Panc1 (cell line): ENCODE results near the gene HDAC3. TPM values are rescaled to one million over a fixed set of nuclear protein-coding genes. Genes with fewer than 3 reads are reported as not detected.

Experiments
- ATAC-seq: fragments of 200-7000 bp; cut with Tn5 transposase; 2 replicates; pipeline ENCODE4 v1.9.1; 2020; ENCODE audit warnings: mild to moderate bottlenecking, moderate library complexity
- Bru-seq: library from RNA; stranded (reverse); fragments of 400-500 nt; gene quantifications from one replicate; lab custom pipeline; 2021; lab: Mats Ljungman, UMichigan
- BruChase-seq, 2 experiments: library from RNA; stranded (reverse); fragments of 400-500 nt; gene quantifications; one replicate each; lab custom pipeline; 2021; lab: Mats Ljungman, UMichigan
- BruUV-seq: library from RNA; stranded (reverse); fragments of 400-500 nt; replicated peaks from 2 replicates; lab custom pipeline; 2021; lab: Mats Ljungman, UMichigan
- CTCF ChIA-PET: fragments of 300-600 bp; sonication (Branson Sonifier 250); formaldehyde crosslinking; loops from one replicate; lab custom pipeline; 2022; ENCODE audit warnings: antibody characterized with exemption; lab: Charles Lee
- POLR2A ChIA-PET: fragments of 300-600 bp; sonication (Branson Sonifier 250); formaldehyde crosslinking; loops from one replicate; lab custom pipeline; 2022; ENCODE audit warnings: antibody characterized with exemption; lab: Charles Lee
- DNase-seq: peaks from one replicate; pipeline ENCODE4 v3.0.0-alpha.2; 2010; ENCODE audit warnings: low read depth, low spot score
- H3K27ac ChIP-seq: 2 replicates; pipeline ENCODE4 v1.5.1; 2011; ENCODE audit warnings: mild to moderate bottlenecking, low read length, inconsistent platforms
- H3K27me3 ChIP-seq: fragments of 200-500 bp; sonication (Bioruptor generic); 2 replicates; pipeline ENCODE4 v1.6.0; 2014; ENCODE audit warnings: low read length, inconsistent platforms; ENCODE audit not compliant: control insufficient read depth, insufficient read depth
- H3K36me3 ChIP-seq: fragments of 200-500 bp; sonication (Bioruptor generic); 2 replicates; pipeline ENCODE4 v1.5.1; 2014; ENCODE audit warnings: inconsistent platforms, mild to moderate bottlenecking, low read length, moderate library complexity; ENCODE audit not compliant: control insufficient read depth, insufficient read depth
- H3K4me1 ChIP-seq: 2 replicates; pipeline ENCODE4 v1.5.1; 2011; ENCODE audit warnings: inconsistent platforms, mild to moderate bottlenecking, low read length, moderate library complexity; ENCODE audit not compliant: control insufficient read depth, insufficient read depth
- H3K4me3 ChIP-seq, 2 experiments: 2 replicates each; pipeline ENCODE4 v1.5.1; 2011 to 2012; ENCODE audit warnings: low read depth in 2 of 2, low read length in 2 of 2, mild to moderate bottlenecking in 2 of 2, inconsistent platforms in 1 of 2, moderate library complexity in 1 of 2
- H3K9me3 ChIP-seq: fragments of 200-500 bp; sonication (Bioruptor generic); 2 replicates; pipeline ENCODE4 v1.5.1; 2014; ENCODE audit warnings: low read depth, mild to moderate bottlenecking, inconsistent platforms, low read length, moderate library complexity; ENCODE audit not compliant: control insufficient read depth, insufficient read depth
- POLR2AphosphoS5 ChIP-seq: IDR thresholded peaks from 2 replicates; pipeline ENCODE4 v1.6.1; 2012; ENCODE audit warnings: mild to moderate bottlenecking, low read depth, low read length, moderate library complexity
- SIN3A ChIP-seq: IDR thresholded peaks from 2 replicates; pipeline ENCODE4 v1.6.1; 2012; ENCODE audit warnings: low read depth, mild to moderate bottlenecking, low read length, moderate library complexity, borderline replicate concordance; ENCODE audit not compliant: insufficient read depth
- TCF7L2 ChIP-seq: IDR thresholded peaks from 2 replicates; pipeline ENCODE4 v1.6.1; 2011; ENCODE audit warnings: mild to moderate bottlenecking, low read depth, low read length, inconsistent platforms
- in situ Hi-C: cut with HindIII; loops from 2 replicates; pipeline ENCODE4 v1.10.0; 2016; ENCODE audit warnings: low sequenced_read_pairs, low pct_unique_long_range_greater_than_20kb
- intact Hi-C: fragments of 100-400 bp; cut with micrococcal nuclease; formaldehyde crosslinking; loops from one replicate; pipeline ENCODE4 v1.10.0; 2022; ENCODE audit not compliant: unreplicated experiment
- long read RNA-seq: library from polyadenylated mRNA; unstranded; transcript quantifications from one replicate; pipeline ENCODE4 v2.0.0, GENCODE V29; 2021; ENCODE audit not compliant: unreplicated experiment
- polyA plus RNA-seq: library from polyadenylated mRNA; unstranded; fragments of >200 nt; gene quantifications from one replicate; pipeline ENCODE4 v1.2.1, GENCODE V29; 2012; ENCODE audit warnings: missing spikeins; ENCODE audit not compliant: insufficient read length
- total RNA-seq: library from RNA; stranded (reverse); gene quantifications from one replicate; pipeline ENCODE4 v1.2.1, GENCODE V29; 2021; ENCODE audit not compliant: unreplicated experiment
- TF ChIP-seq, protein P1 (sequence below): fragments of 450-650 bp; IDR thresholded peaks from 2 replicates; pipeline ENCODE4 v1.5.1; 2017; ENCODE audit warnings: mild to moderate bottlenecking
- TF ChIP-seq, protein P2 (sequence below), 2 experiments: IDR thresholded peaks; 2 replicates each; pipeline ENCODE4 v1.6.1; 2011 to 2012; ENCODE audit warnings: low read depth in 2 of 2, control low read depth in 1 of 2, low read length in 1 of 2, mild to moderate bottlenecking in 1 of 2, moderate library complexity in 1 of 2; ENCODE audit not compliant: insufficient read depth in 1 of 2

HDAC3 gene
- total RNA-seq (75.5 TPM), Bru-seq, nascent RNA (percentile 83 among the genes with signal in this experiment), BruChase-seq, experiment 1, labeled RNA remaining after a 2-hour chase (percentile 94 among the genes with signal in this experiment), BruChase-seq, experiment 2, labeled RNA remaining after a 6-hour chase (percentile 87 among the genes with signal in this experiment)
- 69.6 TPM for polyA plus RNA-seq
- long read RNA-seq, transcript HDAC3-201 (15 exons, 1,959 nt): major isoform, 167 of 222 reads
- long read RNA-seq, transcript HDAC3-213 (2 exons, 830 nt): minor isoform, 8 of 222 reads
- long read RNA-seq, partial matches to known transcripts: 10 of 222 reads
- long read RNA-seq, other reads (novel, unspliced or antisense): 37 of 222 reads

DNA sequence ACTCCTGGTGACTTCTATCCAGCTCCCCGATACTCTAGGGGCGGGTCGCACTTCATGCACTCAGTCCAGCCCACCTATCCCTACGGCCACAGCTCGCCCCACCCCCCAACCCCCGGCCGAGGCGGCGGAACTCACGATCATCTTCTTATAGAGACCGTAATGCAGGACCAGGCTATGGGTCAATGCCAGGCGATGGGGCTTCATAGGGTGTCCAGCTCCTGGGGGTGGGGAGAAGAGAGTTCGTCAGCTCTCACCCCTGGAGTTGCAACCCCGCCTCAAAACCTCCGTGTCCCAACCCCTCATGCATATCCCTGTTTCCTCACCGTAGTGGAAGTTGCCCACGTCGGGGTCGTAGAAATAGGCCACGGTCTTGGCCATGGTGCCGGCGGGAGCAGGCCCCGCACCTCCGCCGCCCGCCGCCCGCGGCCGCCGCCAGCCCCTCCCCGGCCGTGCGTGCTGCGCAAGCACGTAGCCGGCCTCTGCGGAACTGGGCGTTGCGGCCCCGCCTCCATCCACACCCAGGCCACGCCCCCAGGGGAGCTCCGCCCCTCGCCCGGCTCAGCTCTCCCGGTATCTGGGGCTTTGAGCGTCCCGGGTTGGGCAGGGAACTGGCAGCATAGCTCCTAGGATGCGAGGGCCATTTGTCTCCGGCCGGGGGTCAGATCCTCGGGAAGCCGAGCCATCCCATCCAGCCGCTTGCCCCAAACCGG lies at the start of gene HDAC3, which contains the start of gene RELL2:
HDAC3 (minus strand) TSS at position 437 of the 710 bp plus-strand sequence; CDS start at position 378, 59 bp downstream.
RELL2 (plus strand) TSS at position 585 of the 710 bp plus-strand sequence. CDS start 1,229 bp downstream, outside the sequence.
- DNase-seq (no peak), ATAC-seq (peak; percentile 96)
- CTCF ChIA-PET: interaction anchor here (0.6 to 1.3 kb wide), 4 partner anchors 17 to 45 kb away, joined by 3 to 6 read pairs (median 4); partner anchors contain the start of gene DIAPH1
- Histone ChIP-seq H3K27ac (peak within 1 kb of the TSS; percentile 87), H3K36me3 (no peaks in the 10 kb centered on the region; the same call in none of the 2 replicates), H3K27me3 (no peaks in the 10 kb centered on the region), H3K4me3 (peak within 1 kb of the TSS; percentile 84 to 89), H3K4me1 (peaks cover 11% of the 10 kb centered on the region), H3K9me3 (no peaks in the 10 kb centered on the region)
- TF ChIP-seq, protein P1, sequence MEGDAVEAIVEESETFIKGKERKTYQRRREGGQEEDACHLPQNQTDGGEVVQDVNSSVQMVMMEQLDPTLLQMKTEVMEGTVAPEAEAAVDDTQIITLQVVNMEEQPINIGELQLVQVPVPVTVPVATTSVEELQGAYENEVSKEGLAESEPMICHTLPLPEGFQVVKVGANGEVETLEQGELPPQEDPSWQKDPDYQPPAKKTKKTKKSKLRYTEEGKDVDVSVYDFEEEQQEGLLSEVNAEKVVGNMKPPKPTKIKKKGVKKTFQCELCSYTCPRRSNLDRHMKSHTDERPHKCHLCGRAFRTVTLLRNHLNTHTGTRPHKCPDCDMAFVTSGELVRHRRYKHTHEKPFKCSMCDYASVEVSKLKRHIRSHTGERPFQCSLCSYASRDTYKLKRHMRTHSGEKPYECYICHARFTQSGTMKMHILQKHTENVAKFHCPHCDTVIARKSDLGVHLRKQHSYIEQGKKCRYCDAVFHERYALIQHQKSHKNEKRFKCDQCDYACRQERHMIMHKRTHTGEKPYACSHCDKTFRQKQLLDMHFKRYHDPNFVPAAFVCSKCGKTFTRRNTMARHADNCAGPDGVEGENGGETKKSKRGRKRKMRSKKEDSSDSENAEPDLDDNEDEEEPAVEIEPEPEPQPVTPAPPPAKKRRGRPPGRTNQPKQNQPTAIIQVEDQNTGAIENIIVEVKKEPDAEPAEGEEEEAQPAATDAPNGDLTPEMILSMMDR: no peak
- TF ChIP-seq POLR2AphosphoS5: peak; percentile 92
- TF ChIP-seq, protein P2, sequence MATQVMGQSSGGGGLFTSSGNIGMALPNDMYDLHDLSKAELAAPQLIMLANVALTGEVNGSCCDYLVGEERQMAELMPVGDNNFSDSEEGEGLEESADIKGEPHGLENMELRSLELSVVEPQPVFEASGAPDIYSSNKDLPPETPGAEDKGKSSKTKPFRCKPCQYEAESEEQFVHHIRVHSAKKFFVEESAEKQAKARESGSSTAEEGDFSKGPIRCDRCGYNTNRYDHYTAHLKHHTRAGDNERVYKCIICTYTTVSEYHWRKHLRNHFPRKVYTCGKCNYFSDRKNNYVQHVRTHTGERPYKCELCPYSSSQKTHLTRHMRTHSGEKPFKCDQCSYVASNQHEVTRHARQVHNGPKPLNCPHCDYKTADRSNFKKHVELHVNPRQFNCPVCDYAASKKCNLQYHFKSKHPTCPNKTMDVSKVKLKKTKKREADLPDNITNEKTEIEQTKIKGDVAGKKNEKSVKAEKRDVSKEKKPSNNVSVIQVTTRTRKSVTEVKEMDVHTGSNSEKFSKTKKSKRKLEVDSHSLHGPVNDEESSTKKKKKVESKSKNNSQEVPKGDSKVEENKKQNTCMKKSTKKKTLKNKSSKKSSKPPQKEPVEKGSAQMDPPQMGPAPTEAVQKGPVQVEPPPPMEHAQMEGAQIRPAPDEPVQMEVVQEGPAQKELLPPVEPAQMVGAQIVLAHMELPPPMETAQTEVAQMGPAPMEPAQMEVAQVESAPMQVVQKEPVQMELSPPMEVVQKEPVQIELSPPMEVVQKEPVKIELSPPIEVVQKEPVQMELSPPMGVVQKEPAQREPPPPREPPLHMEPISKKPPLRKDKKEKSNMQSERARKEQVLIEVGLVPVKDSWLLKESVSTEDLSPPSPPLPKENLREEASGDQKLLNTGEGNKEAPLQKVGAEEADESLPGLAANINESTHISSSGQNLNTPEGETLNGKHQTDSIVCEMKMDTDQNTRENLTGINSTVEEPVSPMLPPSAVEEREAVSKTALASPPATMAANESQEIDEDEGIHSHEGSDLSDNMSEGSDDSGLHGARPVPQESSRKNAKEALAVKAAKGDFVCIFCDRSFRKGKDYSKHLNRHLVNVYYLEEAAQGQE (IDR thresholded peaks at IDR 0.05; ENCODE audit: insufficient read depth in 1 of 2, low read depth in 2 of 2, low read length in 1 of 2): peak; percentile 41 to 55; a peak in 1 of 4 replicates
- intact Hi-C loops (no loop called here), in situ Hi-C loops (no loop called here)
- POLR2A ChIA-PET: interaction anchor here (0.6 to 0.7 kb wide), 2 partner anchors 270 to 298 kb away, joined by 6 to 19 read pairs; no protein-coding TSS in a partner anchor
- no TSS peak for BruUV-seq

DNA sequence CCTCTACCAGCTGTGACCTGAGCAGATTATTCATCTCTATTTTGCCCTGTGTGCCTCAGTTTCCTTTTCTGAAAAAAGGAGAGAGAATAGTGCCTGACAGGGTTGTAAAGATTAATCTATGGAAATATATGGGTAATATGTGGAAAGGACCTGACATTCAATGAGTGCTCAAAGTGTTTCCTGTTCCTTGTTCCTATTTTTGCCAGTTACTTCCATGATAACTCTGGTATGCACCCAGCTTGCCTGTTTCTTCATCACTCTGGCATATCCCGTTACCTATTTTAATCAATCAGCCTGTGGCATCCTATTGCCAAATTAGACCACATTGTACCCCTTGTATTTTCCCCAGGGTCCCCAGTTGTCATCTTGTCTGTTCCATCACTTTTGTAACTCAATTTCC lies 48.9 kb upstream of the HDAC3 start:
- no peaks in the 10 kb centered on the region for H3K9me3 ChIP-seq
- peaks cover 8% of the 10 kb centered on the region for H3K4me1 ChIP-seq
- no TSS peak for BruUV-seq
- H3K27me3 ChIP-seq: no peaks in the 10 kb centered on the region; the same call in 1 of the 2 replicates
- no peaks in the 10 kb centered on the region for H3K36me3 ChIP-seq
- ChIA-PET CTCF (no interaction called here), POLR2A (no interaction called here)
- DNase-seq (no peak), ATAC-seq (no peak)
- intact Hi-C loops: no loop called here
- H3K4me3 ChIP-seq: no peak overlapping the region
- TF ChIP-seq SIN3A (no peak), TCF7L2 (no peak), POLR2AphosphoS5 (no peak)
- TF ChIP-seq, protein P2 (IDR thresholded peaks at IDR 0.05; ENCODE audit: insufficient read depth in 1 of 2, low read depth in 2 of 2, low read length in 1 of 2): no peak
- TF ChIP-seq, protein P1: no peak
- H3K27ac ChIP-seq: no peak overlapping the region
- in situ Hi-C loops: no loop called here
